Right ventricle myocardium superior (tissue), 1 donor: ENCODE data around the gene ARFGEF2. TPM values are rescaled to one million over a fixed set of nuclear protein-coding genes. Genes with fewer than 3 reads are reported as not detected.

Experiments
- total RNA-seq: library from RNA; stranded (reverse); fragmentation: NEBNext Ultra II Directional; extraction: Animal tissue kit (Norgen Biotek cat#: 25700); gene quantifications from one replicate; pipeline ENCODE4 v1.2.1, GENCODE V29; 2021
- donor health status: DM: no; HTN: yes; CAD: no; lungs with severe emphysema.

ARFGEF2 gene
- total RNA-seq, 1 donor from 2014 or later = 36.8 TPM

Other genes with a start within 250 kb of the ARFGEF2 start
- gene PREX1, start 93.7 kb upstream of the ARFGEF2 start, total RNA-seq = 10.3 TPM
- gene CSE1L, start 124.6 kb downstream of the ARFGEF2 start, total RNA-seq = 36.7 TPM